Measurements from ENCODE around the gene CLEC1B.
"Not testable (repeated sequence)": the region's sequence is repeated elsewhere in the genome, so short reads cannot be mapped to it uniquely, and the experiment has no call there.

The CLEC1B gene

GRCh38 chr12:9973949-9974348 is 25.0 kb downstream of the CLEC1B start:
- DNase-seq: peak; percentile 79

- peak; percentile 86 for DNase-seq
Observed at GRCh38 chr12:9971181-9971580, 27.7 kb downstream of the CLEC1B start, which contains the start of gene CLEC12A. TSS of gene CLEC12A (plus strand) at chr12:9971409. CDS start at chr12:9971597, 188 bp downstream.

- DNase-seq: no peak
Observed at GRCh38 chr12:9969673-9970072, 29.2 kb downstream of the CLEC1B start.

GRCh38 chr12:9961901-9962300 is 37.0 kb downstream of the CLEC1B start:
- no peak for DNase-seq

- DNase-seq: no peak
Observed at GRCh38 chr12:9961106-9961505, 37.8 kb downstream of the CLEC1B start.

- DNase-seq: peak; percentile 55
Observed at GRCh38 chr12:9960590-9960989, 38.3 kb downstream of the CLEC1B start.

- no peak for DNase-seq
Observed at GRCh38 chr12:9957834-9958233, 41.1 kb downstream of the CLEC1B start.

- not testable (repeated sequence) for DNase-seq
Observed at GRCh38 chr12:9952954-9953729, 45.8 kb downstream of the CLEC1B start.

GRCh38 chr12:9951026-9951675 is 47.8 kb downstream of the CLEC1B start:
- DNase-seq: peak; percentile 48

- DNase-seq: peak; percentile 95
Observed at GRCh38 chr12:9948606-9949296, 50.2 kb downstream of the CLEC1B start.

GRCh38 chr12:9947674-9948073 is 51.2 kb downstream of the CLEC1B start:
- DNase-seq: peak; percentile 39

GRCh38 chr12:9944391-9944790 is 54.5 kb downstream of the CLEC1B start:
- peak; percentile 72 for DNase-seq

- DNase-seq: peak; percentile 69
Observed at GRCh38 chr12:9943240-9943639, 55.7 kb downstream of the CLEC1B start.
